Stimulated activated CD4-positive, alpha-beta T cell treated with anti-CD3 and anti-CD28 coated beads, TNF-alpha, amount 100 ng/mL, for 4 hours (primary cell): Measurements from ENCODE around the gene FRAS1.
"Not testable (repeated sequence)": the region's sequence is repeated elsewhere in the genome, so short reads cannot be mapped to it uniquely, and the experiment has no call there.

ENCODE experiments used
- DNase-seq, 3 experiments: peaks; one replicate each; pipeline ENCODE4 v3.0.0-alpha.2; 2020; ENCODE audit warnings: low read depth in 3 of 3

FRAS1 gene

GRCh38 chr4:78545275-78546246 lies 488.4 kb downstream of the FRAS1 start:
- no peak for DNase-seq

GRCh38 chr4:78547899-78548298 lies 490.8 kb downstream of the FRAS1 start:
- not testable (repeated sequence) for DNase-seq

GRCh38 chr4:78548889-78549288 lies 491.8 kb downstream of the FRAS1 start:
- not testable (repeated sequence) for DNase-seq

- no peak for DNase-seq
These were observed 494.6 kb downstream of the FRAS1 start, which contains the start of gene ANXA3 for GRCh38 chr4:78551420-78552351. TSS of gene ANXA3 (plus strand) at chr4:78551770. CDS start at chr4:78554474, 2,704 bp downstream.

GRCh38 chr4:78552389-78553042 lies 495.4 kb downstream of the FRAS1 start:
- DNase-seq = no peak

GRCh38 chr4:78553043-78553396 lies 495.9 kb downstream of the FRAS1 start:
- no peak for DNase-seq

GRCh38 chr4:78553529-78554060 lies 496.5 kb downstream of the FRAS1 start:
- DNase-seq = no peak

- DNase-seq = no peak
These were observed 499.5 kb downstream of the FRAS1 start for GRCh38 chr4:78556665-78557064.

- no peak for DNase-seq
These were observed 500.7 kb downstream of the FRAS1 start for GRCh38 chr4:78557841-78558240.

GRCh38 chr4:78558410-78558809 lies 501.3 kb downstream of the FRAS1 start:
- DNase-seq = no peak

- no peak for DNase-seq
These were observed 503.3 kb downstream of the FRAS1 start for GRCh38 chr4:78560296-78560963.

- DNase-seq = no peak
These were observed 504.6 kb downstream of the FRAS1 start for GRCh38 chr4:78561677-78562076.

- no peak for DNase-seq
These were observed 505.6 kb downstream of the FRAS1 start for GRCh38 chr4:78562687-78563086.

- no peak for DNase-seq
These were observed 508.8 kb downstream of the FRAS1 start for GRCh38 chr4:78565971-78566372.

GRCh38 chr4:78566834-78567499 lies 509.8 kb downstream of the FRAS1 start:
- no peak for DNase-seq

GRCh38 chr4:78567500-78568060 lies 510.5 kb downstream of the FRAS1 start:
- DNase-seq = no peak

- DNase-seq = no peak
These were observed 511.6 kb downstream of the FRAS1 start for GRCh38 chr4:78568640-78569305.

- DNase-seq = no peak
These were observed 512.2 kb downstream of the FRAS1 start for GRCh38 chr4:78569306-78569821.

- no peak for DNase-seq
These were observed 513.0 kb downstream of the FRAS1 start for GRCh38 chr4:78570117-78570516.
